ENCODE results near the gene KRT28. TPM values are rescaled to one million over a fixed set of nuclear protein-coding genes. Genes with fewer than 3 reads are reported as not detected.

The KRT28 gene
- total and polyA plus RNA-seq, 2 experiments from 2014 or later, result not detected

- TF ChIP-seq ZNF462 (CRISPR knock-in tag; IDR thresholded peaks at IDR 0.05), result no peak
- TF ChIP-seq JUNB (IDR thresholded peaks at IDR 0.05; ENCODE audit: unreplicated experiment), result no peak
- no peak for TF ChIP-seq NANOG (IDR thresholded peaks at IDR 0.05; ENCODE audit: borderline replicate concordance)
- TF ChIP-seq EZH2 (IDR thresholded peaks at IDR 0.05; ENCODE audit: low read depth, unreplicated experiment), result no peak
- no peak for TF ChIP-seq EZH2phosphoT487 (IDR thresholded peaks at IDR 0.05; ENCODE audit: unreplicated experiment)
- no peak for TF ChIP-seq STAT1 (IDR thresholded peaks at IDR 0.05; ENCODE audit: unreplicated experiment)
- no peak for TF ChIP-seq CREB1 (CRISPR knock-in tag; IDR thresholded peaks at IDR 0.05; ENCODE audit: low read depth)
Observed at GRCh38 chr17:40795019-40795667, 4.6 kb downstream of the KRT28 start (continued).

- Histone ChIP-seq H3K4me2 (no peak overlapping the region), H3K4me3 (no peak overlapping the region), H3K4me1 (ENCODE audit: insufficient read depth) (no peaks in the 10 kb centered on the region), H3K36me3 (ENCODE audit: insufficient read depth) (no peaks in the 10 kb centered on the region), H3F3A (replicated peaks; ENCODE audit: low read depth) (no peaks in the 10 kb centered on the region), H3K27ac (ENCODE audit: low read depth) (no peak overlapping the region), H3K9me2 (ENCODE audit: insufficient read depth) (no peaks in the 10 kb centered on the region), H2AFZ (no peak overlapping the region), H4K20me1 (replicated peaks; ENCODE audit: insufficient read depth) (no peaks in the 10 kb centered on the region), H3K79me2 (replicated peaks; ENCODE audit: insufficient read depth) (no peaks in the 10 kb centered on the region), H3K27me3 (ENCODE audit: insufficient read depth) (no peaks in the 10 kb centered on the region)
- no peak for ATAC-seq
- Mint-ChIP-seq H3K4me3 (no peak overlapping the region), H3K27ac (no peak overlapping the region), H3K27me3 (ENCODE audit: insufficient read depth, low read depth, poor library complexity) (peaks cover 4% of the 10 kb centered on the region), H3K4me1 (peaks cover 3% of the 10 kb centered on the region; the same call in 1 of the 3 replicates), H3K9me3 (no peaks in the 10 kb centered on the region), H3K36me3 (ENCODE audit: low read depth) (no peaks in the 10 kb centered on the region)
- no peak for DNase-seq (ENCODE audit: low spot score)
- TF ChIP-seq CREB1 (CRISPR knock-in tag; IDR thresholded peaks at IDR 0.05; ENCODE audit: low read depth), result no peak
- TF ChIP-seq ZNF114 (CRISPR knock-in tag; IDR thresholded peaks at IDR 0.05), result no peak
- TF ChIP-seq EZH2 (IDR thresholded peaks at IDR 0.05; ENCODE audit: low read depth, unreplicated experiment), result no peak
- no peak for TF ChIP-seq ETS1 (IDR thresholded peaks at IDR 0.05)
- no peak for TF ChIP-seq ZNF331 (CRISPR knock-in tag; IDR thresholded peaks at IDR 0.05; ENCODE audit: low read depth)
- no peak for TF ChIP-seq STAT1 (IDR thresholded peaks at IDR 0.05; ENCODE audit: unreplicated experiment)
- no peak for TF ChIP-seq NANOG (IDR thresholded peaks at IDR 0.05; ENCODE audit: borderline replicate concordance)
- no peak for TF ChIP-seq POLR2AphosphoS5 (IDR thresholded peaks at IDR 0.05; ENCODE audit: low read depth)
Observed at GRCh38 chr17:40794466-40794865, 5.3 kb downstream of the KRT28 start.

Data from GM23338 (cell line).